ENCODE data around the gene ITIH5. TPM values are rescaled to one million over a fixed set of nuclear protein-coding genes. Genes with fewer than 3 reads are reported as not detected.
"Not testable (repeated sequence)": the region's sequence is repeated elsewhere in the genome, so short reads cannot be mapped to it uniquely, and the experiment has no call there.

Gene ITIH5
- total RNA-seq, 1 donor from 2014 or later: 1.5 TPM

DNA sequence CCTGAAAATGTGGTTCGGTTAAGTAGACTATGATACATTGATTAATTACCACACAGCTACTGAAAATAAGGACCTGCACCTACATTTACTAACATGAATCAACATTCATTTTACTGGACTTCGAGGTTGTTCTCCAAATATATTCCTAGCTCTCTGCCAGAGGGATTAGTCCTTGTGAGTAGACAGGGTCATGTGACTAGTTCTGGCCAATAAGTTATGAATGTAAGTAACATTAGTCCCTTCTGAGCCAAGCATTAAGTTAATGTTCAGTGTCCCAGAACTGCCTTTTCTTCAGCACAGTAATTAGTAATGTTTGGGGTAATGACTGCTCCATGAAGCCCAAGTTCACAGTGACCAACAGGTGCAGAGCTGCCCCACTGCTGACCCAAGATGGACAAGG lies 9.2 kb downstream of the ITIH5 start:
- Mint-ChIP-seq H3K4me1 (ENCODE audit: low read depth) (no peaks in the 10 kb centered on the region), H3K36me3 (ENCODE audit: insufficient read depth) (no peaks in the 10 kb centered on the region), H3K4me3 (ENCODE audit: low read depth) (no peak overlapping the region), H3K27me3 (peaks cover 31% of the 10 kb centered on the region), H3K27ac (no peak overlapping the region), H3K9me3 (ENCODE audit: low read depth) (no peaks in the 10 kb centered on the region)
- TF ChIP-seq, protein P1, sequence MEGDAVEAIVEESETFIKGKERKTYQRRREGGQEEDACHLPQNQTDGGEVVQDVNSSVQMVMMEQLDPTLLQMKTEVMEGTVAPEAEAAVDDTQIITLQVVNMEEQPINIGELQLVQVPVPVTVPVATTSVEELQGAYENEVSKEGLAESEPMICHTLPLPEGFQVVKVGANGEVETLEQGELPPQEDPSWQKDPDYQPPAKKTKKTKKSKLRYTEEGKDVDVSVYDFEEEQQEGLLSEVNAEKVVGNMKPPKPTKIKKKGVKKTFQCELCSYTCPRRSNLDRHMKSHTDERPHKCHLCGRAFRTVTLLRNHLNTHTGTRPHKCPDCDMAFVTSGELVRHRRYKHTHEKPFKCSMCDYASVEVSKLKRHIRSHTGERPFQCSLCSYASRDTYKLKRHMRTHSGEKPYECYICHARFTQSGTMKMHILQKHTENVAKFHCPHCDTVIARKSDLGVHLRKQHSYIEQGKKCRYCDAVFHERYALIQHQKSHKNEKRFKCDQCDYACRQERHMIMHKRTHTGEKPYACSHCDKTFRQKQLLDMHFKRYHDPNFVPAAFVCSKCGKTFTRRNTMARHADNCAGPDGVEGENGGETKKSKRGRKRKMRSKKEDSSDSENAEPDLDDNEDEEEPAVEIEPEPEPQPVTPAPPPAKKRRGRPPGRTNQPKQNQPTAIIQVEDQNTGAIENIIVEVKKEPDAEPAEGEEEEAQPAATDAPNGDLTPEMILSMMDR (IDR thresholded peaks at IDR 0.05; ENCODE audit: unreplicated experiment): no peak
- DNase-seq (ENCODE audit: low spot score, unreplicated experiment): no peak

DNA sequence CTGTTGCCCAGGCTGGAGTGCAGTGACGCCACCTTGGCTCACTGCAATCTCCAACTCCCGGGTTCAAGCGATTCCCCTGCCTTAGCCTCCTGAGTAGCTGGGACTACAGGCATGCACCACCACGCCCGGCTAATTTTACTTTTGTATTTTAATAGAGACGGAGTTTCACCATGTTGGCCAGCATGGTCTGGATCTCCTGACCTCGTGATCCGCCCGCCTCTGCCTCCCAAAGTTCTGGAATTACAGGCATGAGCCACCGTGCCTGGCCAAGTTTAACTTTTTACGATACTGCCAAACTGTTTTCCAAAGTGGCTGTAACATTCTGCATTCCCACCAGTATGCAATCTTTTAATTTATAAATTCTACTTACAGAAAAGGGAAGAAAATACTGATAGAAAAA lies 9.7 kb downstream of the ITIH5 start:
- not testable (repeated sequence) for H3K9me3 Mint-ChIP-seq (ENCODE audit: low read depth); H3K4me3 Mint-ChIP-seq (ENCODE audit: low read depth); DNase-seq (ENCODE audit: low spot score, unreplicated experiment); H3K4me1 Mint-ChIP-seq (ENCODE audit: low read depth); H3K36me3 Mint-ChIP-seq (ENCODE audit: insufficient read depth); H3K27ac Mint-ChIP-seq
- H3K27me3 Mint-ChIP-seq: peaks cover 27% of the 10 kb centered on the region

DNA sequence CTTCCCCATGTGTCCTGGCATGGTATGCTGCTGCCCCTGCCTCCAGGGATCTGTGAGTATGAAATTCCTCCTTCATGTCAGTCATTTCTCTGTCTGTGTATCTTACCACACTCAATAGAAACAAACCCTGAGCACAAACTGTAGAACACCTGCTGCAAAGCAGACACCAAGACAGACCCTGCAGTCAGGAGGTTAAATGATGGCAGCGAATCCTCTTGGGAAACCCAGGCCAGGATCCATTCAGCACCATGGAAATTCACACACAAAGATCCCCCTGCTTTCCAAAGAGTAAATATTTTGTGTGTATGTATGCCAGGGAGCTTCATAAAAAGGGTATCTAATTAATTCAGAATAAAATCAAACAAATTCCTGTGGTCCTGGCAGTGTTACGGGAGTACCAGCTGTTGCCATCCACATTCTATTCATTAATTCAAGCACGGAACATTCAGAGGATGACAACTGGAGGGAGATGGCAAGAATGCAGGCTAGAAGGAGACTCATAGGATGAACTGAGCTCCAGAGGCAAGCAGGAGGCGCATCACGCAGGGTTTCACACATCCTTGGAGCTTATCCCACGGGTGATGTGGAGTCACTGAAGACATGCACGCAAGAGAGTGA lies 14.8 kb downstream of the ITIH5 start:
- H3K9me3 Mint-ChIP-seq (ENCODE audit: low read depth): no peaks in the 10 kb centered on the region
- no peaks in the 10 kb centered on the region for H3K36me3 Mint-ChIP-seq (ENCODE audit: insufficient read depth)
- DNase-seq (ENCODE audit: low spot score, unreplicated experiment): no peak
- no peaks in the 10 kb centered on the region for H3K4me1 Mint-ChIP-seq (ENCODE audit: low read depth)
- no peak overlapping the region for H3K27ac Mint-ChIP-seq
- H3K4me3 Mint-ChIP-seq (ENCODE audit: low read depth): no peak overlapping the region
- H3K27me3 Mint-ChIP-seq: peaks cover 13% of the 10 kb centered on the region
- TF ChIP-seq, protein P1 (IDR thresholded peaks at IDR 0.05; ENCODE audit: unreplicated experiment): no peak

DNA sequence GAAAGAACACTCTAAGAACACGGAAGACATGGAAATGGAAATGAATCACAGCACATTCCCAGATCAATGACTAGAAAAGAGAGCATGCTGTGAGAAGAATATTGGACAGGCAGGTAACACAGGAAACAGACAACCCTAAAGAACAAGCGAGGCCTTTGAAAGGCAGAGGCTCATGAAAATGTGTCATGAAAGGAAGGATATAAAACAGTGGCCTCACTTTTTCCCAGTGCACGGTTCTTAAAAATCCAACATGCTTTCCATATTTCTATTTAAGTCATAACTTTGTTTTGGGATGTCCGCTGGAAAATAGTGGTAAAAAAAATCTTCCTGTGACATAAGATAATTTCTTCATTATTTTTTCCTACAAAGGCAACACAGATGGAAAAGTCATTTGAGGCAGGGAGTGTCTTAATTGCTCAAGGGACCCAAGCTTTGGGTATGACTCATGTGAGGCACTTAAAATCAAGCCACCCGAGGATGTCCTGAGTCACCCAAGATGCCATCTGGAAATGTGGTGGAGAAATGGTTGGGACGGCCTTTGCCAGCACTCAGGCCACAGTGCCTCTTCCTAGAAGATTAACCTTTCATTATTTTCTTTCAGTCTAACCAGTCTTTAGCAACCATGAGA lies 17.0 kb downstream of the ITIH5 start:
- Mint-ChIP-seq H3K27me3 (peaks cover 11% of the 10 kb centered on the region), H3K36me3 (ENCODE audit: insufficient read depth) (no peaks in the 10 kb centered on the region), H3K27ac (no peak overlapping the region), H3K9me3 (ENCODE audit: low read depth) (no peaks in the 10 kb centered on the region), H3K4me1 (ENCODE audit: low read depth) (no peaks in the 10 kb centered on the region), H3K4me3 (ENCODE audit: low read depth) (no peak overlapping the region)
- TF ChIP-seq, protein P1 (IDR thresholded peaks at IDR 0.05; ENCODE audit: unreplicated experiment): no peak
- DNase-seq (ENCODE audit: low spot score, unreplicated experiment): no peak

DNA sequence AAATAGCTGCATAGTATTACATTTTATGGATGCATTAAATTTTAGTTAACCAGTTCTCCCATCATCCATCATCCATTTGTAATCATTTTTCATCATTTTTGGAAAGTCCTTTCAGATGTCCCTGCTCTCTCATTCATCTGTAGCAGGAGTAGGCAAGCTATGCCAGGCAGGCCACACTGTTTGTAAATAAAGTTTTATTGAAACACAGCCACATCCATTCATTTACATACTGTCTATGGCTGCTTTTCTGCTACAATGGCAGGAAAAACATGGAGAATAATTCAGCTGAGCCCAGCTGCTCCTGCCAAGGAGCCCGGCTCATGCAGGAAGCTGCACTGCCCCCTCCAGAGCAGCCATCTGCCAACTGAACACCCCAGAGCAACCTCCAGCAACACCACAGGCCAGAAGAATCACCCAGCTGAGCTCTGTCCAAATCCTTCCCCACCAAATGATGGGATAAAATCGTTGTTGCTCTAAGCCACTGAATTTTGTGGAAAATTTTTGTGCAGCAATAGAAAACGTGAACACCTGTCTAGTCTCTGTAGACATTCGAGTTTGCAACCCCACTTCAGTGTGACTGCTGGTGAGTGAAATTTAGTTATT lies 19.6 kb downstream of the ITIH5 start:
- no peak overlapping the region for H3K27ac Mint-ChIP-seq
- no peak for DNase-seq (ENCODE audit: low spot score, unreplicated experiment)
- TF ChIP-seq, protein P1 (IDR thresholded peaks at IDR 0.05; ENCODE audit: unreplicated experiment): no peak

More for the DNA sequence above, 19.6 kb downstream of the ITIH5 start:
- peaks cover 8% of the 10 kb centered on the region for H3K27me3 Mint-ChIP-seq
- no peak overlapping the region for H3K4me3 Mint-ChIP-seq (ENCODE audit: low read depth)
- H3K4me1 Mint-ChIP-seq (ENCODE audit: low read depth): no peaks in the 10 kb centered on the region
- H3K9me3 Mint-ChIP-seq (ENCODE audit: low read depth): no peaks in the 10 kb centered on the region
- H3K36me3 Mint-ChIP-seq (ENCODE audit: insufficient read depth): no peaks in the 10 kb centered on the region
